Prostate gland (tissue), 2 donors: Measurements from ENCODE around the gene STOX1.

Source experiments
- CTCF ChIP-seq, 4 experiments: fragments of 200-600 bp in 2 of 4; fragments of 450-650 bp in 2 of 4; sonication (generic) in 2 of 4; IDR thresholded peaks; 1 replicate in 3 of 4; 2 replicates in 1 of 4; pipeline ENCODE4 v1.5.1; 2016 to 2019; ENCODE audit warnings: antibody characterized with exemption in 4 of 4, mild to moderate bottlenecking in 2 of 4, moderate library complexity in 2 of 4
- POLR2AphosphoS5 ChIP-seq: sonication (generic); formaldehyde crosslinking; IDR thresholded peaks from one replicate; pipeline ENCODE4 v1.6.1; 2017; ENCODE audit warnings: antibody characterized with exemption

GRCh38 chr10:68856352-68856751, 29.0 kb downstream of the STOX1 start:
- TF ChIP-seq CTCF (IDR thresholded peaks at IDR 0.05) (no peak), POLR2AphosphoS5 (no peak)
